Loucy (cell line): Measurements from ENCODE around the gene KRT38.

Source experiments
- CTCF ChIP-seq: fragments of 200-600 bp; sonication (generic); conservative IDR thresholded peaks from 2 replicates; pipeline ENCODE4 v1.5.1; 2014; ENCODE audit warnings: mild to moderate bottlenecking, antibody characterized with exemption, low read length
- EZH2phosphoT487 ChIP-seq: fragments of 200-600 bp; IDR thresholded peaks from 2 replicates; pipeline ENCODE4 v1.6.1; 2018; ENCODE audit warnings: antibody characterized with exemption, mild to moderate bottlenecking, moderate library complexity, borderline replicate concordance

GRCh38 chr17:41393826-41394225 is 47.0 kb downstream of the KRT38 start:
- TF ChIP-seq CTCF (no peak), EZH2phosphoT487 (no peak)
